NCI-H1105 treated with DMSO at 0.1 percent for 48 hours (cell line): ENCODE measurements around the gene ANGPTL4.
"Not testable (repeated sequence)": the region's sequence is repeated elsewhere in the genome, so short reads cannot be mapped to it uniquely, and the experiment has no call there.

Experiments
- DNase-seq: peaks from one replicate; lab custom pipeline; 2025; lab: John Stamatoyannopoulos, UW

The ANGPTL4 gene

GRCh38 chr19:8389891-8390616 lies 26.1 kb downstream of the ANGPTL4 start, which contains the start of gene RAB11B:
RAB11B (plus strand) TSS chr19:8390360; CDS start chr19:8390417, 57 bp downstream.
- DNase-seq = peak; percentile 100

DNA sequence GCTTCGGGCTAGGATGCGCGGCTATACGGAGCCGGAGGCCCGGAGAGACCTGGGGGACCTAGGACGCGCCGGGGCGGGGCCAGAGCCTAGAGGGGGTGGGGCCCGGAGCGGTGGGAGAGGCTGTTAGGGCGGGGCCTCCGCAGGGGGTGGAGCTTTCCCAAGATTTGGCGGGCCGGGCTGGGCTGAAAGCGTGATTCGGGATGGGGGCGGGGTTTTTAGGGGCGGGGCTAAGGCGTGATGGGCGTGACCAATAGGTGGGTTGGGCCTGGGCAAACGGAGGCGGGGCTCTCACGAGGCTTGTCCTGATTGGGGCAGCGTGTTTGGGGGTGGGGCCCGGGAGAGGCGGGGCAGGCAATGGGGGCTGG lies 26.6 kb downstream of the ANGPTL4 start:
- peak; percentile 72 for DNase-seq

DNA sequence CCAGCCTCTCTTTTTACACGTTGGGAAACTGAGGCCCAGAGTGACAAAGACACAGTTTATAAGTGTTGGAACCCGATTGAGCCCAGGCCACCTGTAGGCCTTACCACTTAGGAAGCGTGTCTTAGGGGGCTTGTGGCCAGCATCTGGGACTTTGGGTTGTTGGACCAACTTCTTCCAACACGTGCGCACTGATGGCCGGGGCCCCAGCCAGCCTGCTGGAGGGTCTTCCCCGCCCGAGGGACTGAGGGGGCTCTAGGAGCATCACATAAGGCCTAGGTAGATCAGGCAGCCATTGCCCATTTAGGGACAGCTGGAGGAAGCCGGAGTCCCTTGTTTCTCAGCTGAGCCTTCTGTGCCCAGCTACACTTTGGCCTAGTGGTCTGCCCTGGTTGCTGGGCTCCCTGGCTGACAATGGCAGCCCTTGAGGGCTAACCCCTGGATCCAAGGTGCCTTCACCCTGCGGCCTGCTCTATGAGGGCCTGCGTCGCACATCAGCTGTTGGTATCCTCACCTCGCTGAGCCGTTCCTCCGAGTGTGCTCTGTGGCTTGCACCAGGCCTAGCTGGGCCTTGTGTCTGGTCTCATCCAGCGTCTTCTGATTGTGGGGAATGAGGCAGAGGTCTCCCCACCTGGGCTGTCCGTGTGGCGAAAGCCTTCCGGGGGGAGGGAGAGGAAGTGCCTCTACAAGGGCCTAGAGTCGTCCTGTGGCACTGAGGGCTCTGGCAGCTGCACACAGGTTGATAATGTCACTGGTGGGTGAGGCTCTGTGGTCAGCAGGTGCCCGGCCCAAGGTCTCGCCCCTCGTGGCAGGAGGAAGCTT lies 27.5 kb downstream of the ANGPTL4 start:
- no peak for DNase-seq

GRCh38 chr19:8392017-8392591 lies 28.1 kb downstream of the ANGPTL4 start:
- no peak for DNase-seq

- DNase-seq = no peak
Measured at GRCh38 chr19:8393192-8393870, 29.4 kb downstream of the ANGPTL4 start.

DNA sequence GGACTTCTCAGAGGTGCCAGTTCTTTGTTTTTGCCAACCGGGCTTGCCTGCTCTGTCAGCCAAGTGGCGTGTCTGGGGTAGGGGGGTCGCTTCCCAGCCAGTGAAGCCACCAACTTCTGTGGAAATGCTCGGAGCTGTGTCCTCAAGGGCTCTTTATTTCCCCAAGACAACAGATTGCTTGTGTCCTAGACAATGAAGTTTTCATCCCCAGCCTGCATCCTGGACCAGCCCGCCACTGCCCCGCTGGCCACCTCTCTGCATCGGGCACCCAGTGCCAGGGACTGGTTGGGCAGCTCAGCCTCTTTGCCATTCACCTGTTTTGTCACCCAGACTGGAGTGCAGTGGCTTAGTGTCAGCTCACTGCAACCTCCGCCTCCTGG lies 29.9 kb downstream of the ANGPTL4 start:
- DNase-seq = no peak

GRCh38 chr19:8395621-8396082 lies 31.7 kb downstream of the ANGPTL4 start:
- DNase-seq = no peak

- no peak for DNase-seq
Measured at GRCh38 chr19:8396185-8396562, 32.2 kb downstream of the ANGPTL4 start.

DNA sequence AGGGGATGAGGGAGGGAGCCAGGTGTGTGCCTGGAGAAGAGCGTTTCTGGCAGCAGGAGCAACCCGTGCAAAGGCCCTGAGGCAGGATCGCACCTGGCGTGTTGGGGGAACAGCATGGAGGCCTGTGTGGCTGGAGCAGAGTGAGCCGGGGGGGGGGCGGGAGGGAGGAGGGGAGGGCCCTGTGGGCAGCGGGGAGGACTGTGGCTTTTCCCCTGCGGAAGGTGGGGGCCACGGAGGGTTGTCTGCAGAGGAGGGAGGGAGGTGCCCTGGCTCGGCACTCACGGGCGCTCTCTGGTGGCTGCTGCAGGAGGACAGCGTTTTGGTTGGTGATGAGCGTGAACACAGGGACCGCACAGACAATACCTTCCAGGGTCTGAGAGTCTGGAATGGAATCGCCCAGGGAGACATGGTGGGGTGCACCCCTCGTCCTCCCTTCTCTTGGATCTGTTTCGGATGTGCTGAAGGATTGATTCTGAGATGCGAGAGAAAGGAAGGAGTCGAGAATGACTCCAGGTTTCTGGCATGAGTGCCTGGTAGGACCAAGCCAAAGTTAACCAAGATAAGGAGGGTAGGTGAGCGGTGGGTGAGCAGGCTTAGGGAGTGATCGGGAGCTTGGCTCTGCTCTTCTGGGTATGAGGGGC lies 32.7 kb downstream of the ANGPTL4 start:
- DNase-seq = no peak

DNA sequence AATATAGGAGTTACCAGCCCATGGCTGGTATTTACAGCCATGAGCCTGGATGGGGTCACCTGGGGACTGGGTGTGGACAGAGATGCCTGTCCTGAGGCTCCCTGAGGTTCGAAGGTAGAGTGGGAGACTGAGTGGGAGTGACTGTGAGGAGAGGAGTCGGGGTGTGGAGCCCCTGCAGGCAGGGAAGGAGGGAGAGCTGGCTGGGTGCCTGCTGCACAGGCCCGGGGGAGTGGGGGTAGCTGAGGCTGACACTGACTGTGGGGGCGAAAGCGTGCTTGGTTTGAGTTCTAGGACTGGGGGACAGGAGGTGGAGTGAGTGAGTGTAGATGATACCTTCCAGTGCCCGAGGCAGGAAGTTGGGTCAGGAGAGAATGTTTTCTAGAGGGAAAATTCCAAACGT lies 33.3 kb downstream of the ANGPTL4 start:
- DNase-seq = no peak

GRCh38 chr19:8397746-8398310 lies 33.9 kb downstream of the ANGPTL4 start:
- no peak for DNase-seq

DNA sequence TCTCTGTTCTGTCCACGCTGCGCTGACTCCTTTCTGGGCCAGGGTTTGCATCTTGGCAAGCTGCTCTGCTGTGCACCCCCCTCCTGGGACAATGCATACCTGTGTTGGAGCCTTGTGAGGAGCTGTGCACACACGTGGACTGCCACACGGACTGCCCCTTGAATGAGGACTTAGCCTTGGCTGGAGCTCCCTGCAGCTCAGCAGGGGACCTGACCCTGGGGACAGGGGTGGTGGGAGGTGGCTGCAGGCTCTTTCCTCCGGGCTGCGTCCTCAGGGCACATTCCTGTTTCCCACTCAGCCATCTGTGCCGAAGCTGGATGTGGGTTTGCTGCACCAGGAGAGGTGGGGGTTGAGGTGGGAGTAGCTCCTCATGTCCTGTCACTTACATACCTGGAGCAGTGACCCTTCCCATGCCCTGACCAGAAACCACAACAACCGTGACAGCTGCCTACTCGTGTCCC lies 34.4 kb downstream of the ANGPTL4 start:
- DNase-seq = no peak

GRCh38 chr19:8399681-8400188 lies 35.8 kb downstream of the ANGPTL4 start:
- DNase-seq = no peak

DNA sequence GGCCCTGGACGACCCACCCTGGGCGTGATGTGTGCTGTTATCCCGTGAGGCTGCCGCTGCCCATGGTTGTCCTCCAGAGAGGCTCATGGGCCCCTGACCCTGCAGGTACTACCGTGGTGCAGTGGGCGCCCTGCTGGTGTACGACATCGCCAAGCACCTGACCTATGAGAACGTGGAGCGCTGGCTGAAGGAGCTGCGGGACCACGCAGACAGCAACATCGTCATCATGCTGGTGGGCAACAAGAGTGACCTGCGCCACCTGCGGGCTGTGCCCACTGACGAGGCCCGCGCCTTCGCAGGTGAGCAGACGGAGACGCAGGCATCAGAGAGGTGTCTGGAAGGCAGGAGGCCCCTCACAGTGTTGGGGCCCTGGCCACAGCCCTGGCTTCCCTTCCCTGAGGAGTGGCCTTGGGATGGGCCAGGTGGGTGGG lies 38.0 kb downstream of the ANGPTL4 start:
- DNase-seq = no peak

DNA sequence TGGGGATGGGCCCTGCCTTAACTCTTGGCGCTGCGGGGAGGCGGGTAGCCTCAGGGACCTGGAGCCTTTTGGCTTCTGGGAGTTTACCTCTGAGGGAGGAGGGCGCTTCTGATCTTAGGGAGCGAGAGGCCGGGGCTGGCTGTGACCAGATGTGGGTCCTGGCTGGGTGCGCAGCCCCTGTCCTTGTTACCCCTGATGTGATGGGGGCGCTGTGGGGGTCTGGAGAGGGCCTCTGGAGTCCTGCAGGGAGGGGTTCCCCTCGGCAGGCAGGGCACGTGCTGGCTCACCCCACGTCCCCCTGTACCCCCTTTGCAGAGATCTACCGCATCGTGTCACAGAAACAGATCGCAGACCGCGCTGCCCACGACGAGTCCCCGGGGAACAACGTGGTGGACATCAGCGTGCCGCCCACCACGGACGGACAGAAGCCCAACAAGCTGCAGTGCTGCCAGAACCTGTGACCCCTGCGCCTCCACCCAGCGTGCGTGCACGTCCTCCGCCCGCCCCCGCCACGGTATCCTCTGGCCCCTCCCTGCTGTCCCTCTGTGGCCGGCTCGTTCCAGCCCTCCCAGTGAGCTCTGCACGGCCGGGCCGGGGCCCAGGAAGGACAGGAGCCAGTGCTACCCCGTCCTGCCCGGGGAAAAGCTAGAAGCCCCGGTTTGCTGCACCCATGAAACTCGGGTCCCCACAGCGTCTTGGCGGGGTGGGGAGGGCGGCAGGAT lies 39.3 kb downstream of the ANGPTL4 start:
- DNase-seq = no peak

DNA sequence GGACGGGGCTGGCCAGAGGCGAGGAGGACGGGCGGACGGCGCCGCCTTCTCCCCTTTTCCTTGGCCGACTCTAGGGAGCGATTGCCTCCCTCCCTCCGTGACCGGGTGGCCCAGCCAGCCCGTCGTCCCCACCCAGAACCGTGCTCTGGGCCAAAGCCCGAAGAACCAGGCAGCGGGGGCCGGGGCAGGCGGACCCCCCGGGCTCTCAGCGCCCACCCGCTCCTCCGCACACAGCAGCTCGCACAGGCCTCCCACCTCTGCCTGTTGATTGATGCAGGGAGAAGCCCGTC lies 39.8 kb downstream of the ANGPTL4 start:
- no peak for DNase-seq

DNA sequence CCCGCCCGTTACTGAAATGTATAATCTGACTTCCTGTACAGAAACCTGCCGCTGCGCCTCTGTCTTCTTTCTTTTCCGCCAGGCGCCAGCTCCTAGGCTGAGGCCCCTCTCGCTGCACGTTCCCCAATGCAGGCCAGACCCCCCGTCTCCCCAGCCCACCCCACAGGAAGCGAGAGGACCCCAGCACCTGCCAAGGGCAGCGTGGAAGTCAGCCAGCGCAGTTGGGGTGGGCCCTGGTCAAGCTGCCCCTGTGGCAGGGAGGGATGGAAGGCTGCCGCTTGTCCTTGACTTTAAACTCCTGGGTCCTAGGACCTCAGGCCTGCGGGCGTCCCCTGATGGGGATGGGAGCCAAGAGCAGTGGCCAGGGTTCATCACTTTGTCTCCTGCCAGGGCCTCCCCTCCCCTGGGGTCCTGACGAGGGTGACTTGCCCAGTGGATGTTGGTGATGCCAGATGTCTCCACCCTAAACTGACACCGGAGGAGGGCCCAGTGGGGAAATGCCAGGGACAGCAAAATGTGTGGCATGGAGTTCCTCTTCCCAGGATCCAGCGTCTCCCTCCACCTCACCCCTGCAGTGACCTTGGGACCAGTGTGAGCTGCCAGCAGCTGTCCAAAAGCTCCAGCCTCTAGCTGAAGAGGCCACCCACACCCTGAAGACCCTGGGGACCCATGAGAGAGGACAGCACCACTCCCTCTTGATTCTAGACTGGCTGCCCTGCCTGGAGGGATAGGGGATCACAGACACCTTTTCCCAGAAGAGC lies 40.6 kb downstream of the ANGPTL4 start:
- DNase-seq = no peak

DNA sequence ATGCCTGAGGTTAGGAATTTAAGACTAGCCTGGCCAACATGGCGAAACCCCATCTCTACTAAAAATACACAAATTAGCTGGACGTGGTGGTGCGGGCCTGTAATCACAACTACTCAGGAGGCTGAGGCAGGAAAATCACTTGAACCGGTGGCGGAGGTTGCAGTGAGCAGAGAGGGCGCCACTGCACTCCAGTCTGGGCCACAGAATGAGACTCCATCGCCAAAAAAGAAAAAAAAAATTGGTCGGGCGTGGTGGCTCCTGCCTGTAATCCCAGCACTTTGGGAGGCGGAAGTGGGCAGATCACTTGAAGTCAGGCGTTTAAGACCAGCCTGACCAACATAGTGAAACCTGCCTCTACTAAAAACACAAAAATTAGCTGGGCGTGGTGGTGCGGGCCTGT lies 46.8 kb downstream of the ANGPTL4 start:
- not testable (repeated sequence) for DNase-seq

DNA sequence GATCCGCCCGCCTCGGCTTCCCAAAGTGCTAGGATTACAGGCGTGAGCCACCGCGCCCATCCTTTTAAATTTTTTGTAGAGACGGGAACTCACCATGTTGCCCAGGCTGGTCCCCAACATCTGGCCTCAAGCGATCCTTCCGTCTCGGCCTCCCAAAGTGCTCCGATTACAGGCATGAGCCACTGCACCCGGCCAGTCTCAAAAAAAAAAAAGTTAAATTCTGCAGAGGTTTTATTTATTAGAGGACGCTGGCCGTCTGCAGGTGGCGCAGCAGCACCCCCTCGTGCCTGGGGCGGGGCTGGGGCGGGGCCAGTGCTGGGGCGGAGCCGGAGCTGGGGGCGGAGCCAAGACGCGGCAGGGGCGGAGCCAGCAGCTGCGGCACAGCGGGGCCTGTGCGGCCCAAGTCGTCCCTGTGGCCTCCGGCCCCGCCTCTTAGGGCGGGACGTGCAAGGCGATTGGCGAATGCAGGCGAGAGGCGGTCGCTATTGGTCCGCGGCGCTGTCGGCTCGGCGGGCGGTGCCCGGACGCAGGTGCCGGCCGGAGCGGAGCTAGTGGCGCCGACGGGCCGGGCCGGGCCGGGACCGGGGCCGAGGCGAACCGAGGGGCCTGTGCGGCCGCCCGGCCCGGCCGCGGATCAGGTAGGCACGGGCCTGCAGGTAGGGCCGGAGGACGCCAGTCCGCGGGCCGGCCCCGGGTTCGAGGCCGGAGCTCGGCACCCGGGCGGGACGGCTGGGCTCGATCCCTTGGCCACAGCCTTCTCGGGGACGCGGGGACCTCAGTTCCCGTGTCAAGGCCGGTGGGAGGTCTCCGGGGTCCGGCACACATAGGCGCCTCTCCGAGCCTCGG lies 49.1 kb downstream of the ANGPTL4 start, which contains the start of gene MARCHF2:
Gene MARCHF2 (plus strand): TSS at position 523 of the 846 bp plus-strand sequence. CDS start 8,536 bp downstream, outside the sequence.
- DNase-seq = peak; percentile 94
